AG10803 (cell line): ENCODE measurements around the gene TRPC4.
"Not testable (repeated sequence)": the region's sequence is repeated elsewhere in the genome, so short reads cannot be mapped to it uniquely, and the experiment has no call there.

Source experiments
- DNase-seq: peaks from one replicate; pipeline ENCODE4 v3.0.0; 2010; ENCODE audit warnings: low read depth
- H3K4me3 ChIP-seq: 2 replicates; pipeline ENCODE4 v1.5.1; 2011; ENCODE audit warnings: mild to moderate bottlenecking, low read length, control low read depth
- CTCF ChIP-seq: conservative IDR thresholded peaks from 2 replicates; pipeline ENCODE4 v1.5.1; 2011; ENCODE audit warnings: mild to moderate bottlenecking, low read length, control low read depth, inconsistent platforms

The TRPC4 gene

GRCh38 chr13:37601648-37602440 is 267.7 kb downstream of the TRPC4 start:
- H3K4me3 ChIP-seq: no peak overlapping the region
- no peak for DNase-seq
- TF ChIP-seq CTCF: no peak

GRCh38 chr13:37599519-37599918 is 270.1 kb downstream of the TRPC4 start:
- TF ChIP-seq CTCF: no peak
- no peak overlapping the region for H3K4me3 ChIP-seq
- no peak for DNase-seq

GRCh38 chr13:37598597-37598996 is 271.0 kb downstream of the TRPC4 start, which contains the start of gene POSTN:
POSTN (minus strand) TSS chr13:37598768; CDS start chr13:37598726, 42 bp downstream.
- peak within 1 kb of the TSS; percentile 28 for H3K4me3 ChIP-seq
- no peak for TF ChIP-seq CTCF
- no peak for DNase-seq

GRCh38 chr13:37597477-37598025 is 272.0 kb downstream of the TRPC4 start:
- no peak for DNase-seq
- TF ChIP-seq CTCF: no peak
- H3K4me3 ChIP-seq: peak overlapping the region; percentile 28

- no peak for DNase-seq
- H3K4me3 ChIP-seq: peak overlapping the region; percentile 28
- TF ChIP-seq CTCF: no peak
Observed at GRCh38 chr13:37596805-37597204, 272.8 kb downstream of the TRPC4 start.

- TF ChIP-seq CTCF: no peak
- H3K4me3 ChIP-seq: no peak overlapping the region
- peak; percentile 46 for DNase-seq
Observed at GRCh38 chr13:37595162-37595561, 274.4 kb downstream of the TRPC4 start.

GRCh38 chr13:37594550-37594949 is 275.0 kb downstream of the TRPC4 start:
- TF ChIP-seq CTCF: no peak
- no peak for DNase-seq
- no peak overlapping the region for H3K4me3 ChIP-seq

GRCh38 chr13:37589381-37589780 is 280.2 kb downstream of the TRPC4 start:
- DNase-seq: peak; percentile 28
- H3K4me3 ChIP-seq: not testable (repeated sequence)
